ENCODE data around the gene SULT6B1. TPM values are rescaled to one million over a fixed set of nuclear protein-coding genes. Genes with fewer than 3 reads are reported as not detected.

The SULT6B1 gene
- total RNA-seq, 1 experiment from 2014 or later = not detected

GRCh38 chr2:37132914-37133313, 55.6 kb downstream of the SULT6B1 start:
- ChIA-PET POLR2A (ENCODE audit: low non-redundant PET) (no interaction called here), CTCF (no interaction called here)
- Histone ChIP-seq H3K36me3 (ENCODE audit: insufficient read depth, low read length, poor library complexity, severe bottlenecking) (peaks cover 44% of the 10 kb centered on the region), H3K27me3 (replicated peaks; ENCODE audit: insufficient read depth, low read depth, low read length, poor library complexity) (no peaks in the 10 kb centered on the region), H3K27ac (ENCODE audit: low read depth, low read length, poor library complexity, severe bottlenecking) (no peak overlapping the region), H3K4me3 (ENCODE audit: low read depth, low read length, poor library complexity, severe bottlenecking) (no peak overlapping the region), H3K4me1 (ENCODE audit: insufficient read depth, low read length, poor library complexity, severe bottlenecking) (no peaks in the 10 kb centered on the region), H3K9me3 (ENCODE audit: low read depth, low read length, poor library complexity, severe bottlenecking) (no peaks in the 10 kb centered on the region)
- no peak for TF ChIP-seq EZH2 (IDR thresholded peaks at IDR 0.05; ENCODE audit: borderline replicate concordance, low read depth, low read length, poor library complexity, severe bottlenecking)
- TF ChIP-seq, protein P1, sequence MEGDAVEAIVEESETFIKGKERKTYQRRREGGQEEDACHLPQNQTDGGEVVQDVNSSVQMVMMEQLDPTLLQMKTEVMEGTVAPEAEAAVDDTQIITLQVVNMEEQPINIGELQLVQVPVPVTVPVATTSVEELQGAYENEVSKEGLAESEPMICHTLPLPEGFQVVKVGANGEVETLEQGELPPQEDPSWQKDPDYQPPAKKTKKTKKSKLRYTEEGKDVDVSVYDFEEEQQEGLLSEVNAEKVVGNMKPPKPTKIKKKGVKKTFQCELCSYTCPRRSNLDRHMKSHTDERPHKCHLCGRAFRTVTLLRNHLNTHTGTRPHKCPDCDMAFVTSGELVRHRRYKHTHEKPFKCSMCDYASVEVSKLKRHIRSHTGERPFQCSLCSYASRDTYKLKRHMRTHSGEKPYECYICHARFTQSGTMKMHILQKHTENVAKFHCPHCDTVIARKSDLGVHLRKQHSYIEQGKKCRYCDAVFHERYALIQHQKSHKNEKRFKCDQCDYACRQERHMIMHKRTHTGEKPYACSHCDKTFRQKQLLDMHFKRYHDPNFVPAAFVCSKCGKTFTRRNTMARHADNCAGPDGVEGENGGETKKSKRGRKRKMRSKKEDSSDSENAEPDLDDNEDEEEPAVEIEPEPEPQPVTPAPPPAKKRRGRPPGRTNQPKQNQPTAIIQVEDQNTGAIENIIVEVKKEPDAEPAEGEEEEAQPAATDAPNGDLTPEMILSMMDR (conservative IDR thresholded peaks at IDR 0.05; ENCODE audit: low read depth, low read length) = no peak
- no TSS peak for BruUV-seq (replicated peaks)
- intact Hi-C loops (cut with micrococcal nuclease; ENCODE audit: unreplicated experiment) = no loop called here
- DNase-seq (ENCODE audit: low spot score) = no peak

DNA sequence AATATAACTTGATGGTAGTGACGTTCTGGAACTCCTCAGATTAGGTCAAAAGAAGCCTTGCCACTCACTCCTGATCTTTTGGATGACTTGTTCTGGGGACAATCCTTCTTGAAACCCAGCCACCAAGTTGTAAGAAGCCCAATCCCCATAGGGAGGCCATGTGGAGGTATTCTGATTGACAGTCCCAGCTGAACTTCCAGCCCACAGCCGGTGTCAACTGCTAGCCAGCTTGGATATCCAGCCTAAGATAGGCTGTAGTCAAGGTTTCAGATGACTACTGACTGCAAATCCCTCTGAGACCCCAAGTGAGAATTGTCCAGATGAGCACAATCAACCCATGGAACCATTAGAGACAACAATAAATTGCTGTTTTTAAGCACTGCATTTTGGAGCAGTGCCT, 63.1 kb downstream of the SULT6B1 start:
- CTCF ChIA-PET = no interaction called here
- BruUV-seq (replicated peaks) = no TSS peak
- Histone ChIP-seq H3K27me3 (replicated peaks; ENCODE audit: insufficient read depth, low read depth, low read length, poor library complexity) (no peaks in the 10 kb centered on the region), H3K4me3 (ENCODE audit: low read depth, low read length, poor library complexity, severe bottlenecking) (no peak overlapping the region), H3K9me3 (ENCODE audit: low read depth, low read length, poor library complexity, severe bottlenecking) (no peaks in the 10 kb centered on the region), H3K36me3 (ENCODE audit: insufficient read depth, low read length, poor library complexity, severe bottlenecking) (peaks cover 19% of the 10 kb centered on the region), H3K4me1 (ENCODE audit: insufficient read depth, low read length, poor library complexity, severe bottlenecking) (no peaks in the 10 kb centered on the region), H3K27ac (ENCODE audit: low read depth, low read length, poor library complexity, severe bottlenecking) (no peak overlapping the region)
- POLR2A ChIA-PET (ENCODE audit: low non-redundant PET) = no interaction called here
- no peak for DNase-seq (ENCODE audit: low spot score)
- intact Hi-C loops (cut with micrococcal nuclease; ENCODE audit: unreplicated experiment) = no loop called here
- TF ChIP-seq, protein P1 (conservative IDR thresholded peaks at IDR 0.05; ENCODE audit: low read depth, low read length) = no peak
- no peak for TF ChIP-seq EZH2 (IDR thresholded peaks at IDR 0.05; ENCODE audit: borderline replicate concordance, low read depth, low read length, poor library complexity, severe bottlenecking)

DNA sequence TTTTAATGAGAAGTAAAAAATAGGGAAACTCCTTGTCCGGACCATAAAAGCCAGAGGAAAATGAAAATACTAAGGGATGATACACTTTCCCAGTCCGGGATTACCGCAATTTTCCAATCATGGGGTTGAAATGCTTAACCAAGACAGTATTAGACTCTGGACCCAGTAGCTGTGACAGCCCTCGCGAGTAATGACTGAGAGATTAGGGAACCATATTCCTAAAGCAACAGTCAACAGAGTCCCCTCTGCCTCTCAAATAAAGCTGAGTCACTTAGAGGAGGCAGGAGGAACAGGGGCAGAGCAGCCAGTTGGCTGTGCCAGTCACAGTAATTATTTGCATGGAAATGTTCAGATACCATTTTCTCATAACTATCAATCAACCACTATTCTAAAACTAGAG, 69.3 kb downstream of the SULT6B1 start:
- POLR2A ChIA-PET (ENCODE audit: low non-redundant PET) = no interaction called here
- no peak for DNase-seq (ENCODE audit: low spot score)
- CTCF ChIA-PET = no interaction called here
- Histone ChIP-seq H3K27me3 (replicated peaks; ENCODE audit: insufficient read depth, low read depth, low read length, poor library complexity) (no peaks in the 10 kb centered on the region), H3K4me1 (ENCODE audit: insufficient read depth, low read length, poor library complexity, severe bottlenecking) (no peaks in the 10 kb centered on the region), H3K36me3 (ENCODE audit: insufficient read depth, low read length, poor library complexity, severe bottlenecking) (peaks cover 6% of the 10 kb centered on the region), H3K4me3 (ENCODE audit: low read depth, low read length, poor library complexity, severe bottlenecking) (no peak overlapping the region), H3K9me3 (ENCODE audit: low read depth, low read length, poor library complexity, severe bottlenecking) (no peaks in the 10 kb centered on the region), H3K27ac (ENCODE audit: low read depth, low read length, poor library complexity, severe bottlenecking) (no peak overlapping the region)
- BruUV-seq (replicated peaks) = no TSS peak
- TF ChIP-seq, protein P1 (conservative IDR thresholded peaks at IDR 0.05; ENCODE audit: low read depth, low read length) = no peak
- no peak for TF ChIP-seq EZH2 (IDR thresholded peaks at IDR 0.05; ENCODE audit: borderline replicate concordance, low read depth, low read length, poor library complexity, severe bottlenecking)
- intact Hi-C loops (cut with micrococcal nuclease; ENCODE audit: unreplicated experiment) = no loop called here

Other genes with a start within 250 kb of the SULT6B1 start
- 36.1 TPM in 2 replicates for gene STRN, start 222.1 kb downstream of the SULT6B1 start, total RNA-seq (2021)
- 13.1 and 15.0 TPM in 2 replicates for gene HEATR5B, start 104.3 kb downstream of the SULT6B1 start, total RNA-seq (2021)
- gene GPATCH11, start 104.2 kb downstream of the SULT6B1 start, total RNA-seq (2021) = 15.3 and 15.6 TPM in 2 replicates
- 64.4 and 68.4 TPM in 2 replicates for gene EIF2AK2, start 31.7 kb downstream of the SULT6B1 start, total RNA-seq (2021)
- 56.9 and 61.8 TPM in 2 replicates for gene CEBPZOS, start 7.8 kb upstream of the SULT6B1 start, total RNA-seq (2021)
- 90.1 and 98.9 TPM in 2 replicates for gene CEBPZ, start 42.9 kb upstream of the SULT6B1 start, total RNA-seq (2021)
- gene NDUFAF7, start 43.0 kb upstream of the SULT6B1 start, total RNA-seq (2021) = 21.1 and 25.0 TPM in 2 replicates
- gene PRKD3, start 136.2 kb upstream of the SULT6B1 start, total RNA-seq (2021) = 53.1 and 54.9 TPM in 2 replicates
- 2.2 and 4.2 TPM in 2 replicates for gene QPCT, start 156.0 kb upstream of the SULT6B1 start, total RNA-seq (2021)

Measured in A673 (cell line).